IPS DF 6.9 (cell line): Measurements from ENCODE around the gene MTCH1.

ENCODE experiments used
- DNase-seq: peaks from one replicate; pipeline ENCODE4 v3.0.0-alpha.2; 2013; ENCODE audit warnings: low read depth, low spot score
- H3K27ac ChIP-seq: one replicate; pipeline ENCODE4 v1.5.1; 2013; ENCODE audit warnings: low read length, control low read depth
- H3K27me3 ChIP-seq: 2 replicates; pipeline ENCODE4 v1.6.1; 2013; ENCODE audit warnings: mild to moderate bottlenecking, low read length; ENCODE audit not compliant: control insufficient read depth, insufficient read depth
- H3K36me3 ChIP-seq: 2 replicates; pipeline ENCODE4 v1.6.1; 2013; ENCODE audit warnings: low read length; ENCODE audit not compliant: control insufficient read depth, insufficient read depth
- H3K4me1 ChIP-seq: 2 replicates; pipeline ENCODE4 v1.6.1; 2013; ENCODE audit warnings: low read length; ENCODE audit not compliant: control insufficient read depth, insufficient read depth
- H3K4me3 ChIP-seq: 2 replicates; pipeline ENCODE4 v1.5.1; 2013; ENCODE audit warnings: mild to moderate bottlenecking, low read length
- H3K9me3 ChIP-seq: 2 replicates; pipeline ENCODE4 v1.6.1; 2013; ENCODE audit warnings: low read length, inconsistent platforms; ENCODE audit not compliant: control insufficient read depth, insufficient read depth
- WGBS: extraction: QIAGEN DNeasy Blood & Tissue Kit; methylation state at CpG from one replicate; pipeline ENCODE4 v1.1.7; 2013; ENCODE audit warnings: mixed read lengths, missing lambda C conversion rate; ENCODE audit not compliant: insufficient read length, insufficient coverage; 5-methylcytosine and 5-hydroxymethylcytosine counted together

The MTCH1 gene

DNA sequence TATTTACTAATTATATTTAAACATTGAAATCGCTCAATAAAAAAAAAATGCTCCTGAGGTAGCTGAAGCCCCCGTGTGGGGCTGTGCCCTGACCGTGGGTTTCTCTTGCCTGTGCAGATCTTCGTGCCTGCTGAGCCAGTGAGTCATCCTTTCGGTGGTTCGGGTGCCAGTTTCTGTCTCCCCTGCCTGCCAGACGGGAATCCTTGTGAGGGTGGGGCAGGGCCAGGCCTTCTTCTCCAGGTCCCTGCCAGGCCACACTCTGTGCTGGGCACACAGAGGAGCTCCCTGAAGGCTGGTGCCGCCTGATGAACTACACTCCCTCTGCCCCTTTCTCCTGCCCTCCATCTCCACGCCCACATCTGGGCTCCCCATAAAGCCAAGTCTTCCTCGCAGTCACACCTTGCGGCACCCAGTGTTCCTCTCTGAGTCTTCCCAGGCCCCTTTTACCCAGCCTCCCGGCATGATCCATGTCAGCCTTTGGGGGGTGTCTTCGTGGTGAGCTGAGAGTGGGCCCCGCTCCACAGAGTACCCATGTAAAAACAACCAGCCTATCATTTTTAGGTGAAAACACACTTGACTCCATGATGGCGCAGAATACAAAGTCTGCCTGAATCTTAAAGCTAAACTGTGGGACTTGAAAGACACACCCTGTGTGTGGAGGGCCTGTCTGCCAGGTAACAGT lies 38.8 kb upstream of the MTCH1 start:
- no peak overlapping the region for H3K4me3 ChIP-seq
- DNase-seq: no peak
- H3K9me3 ChIP-seq: no peaks in the 10 kb centered on the region
- WGBS: no CpG with 5 or more reads among the region's 15 CpGs
- no peak overlapping the region for H3K27ac ChIP-seq
- no peaks in the 10 kb centered on the region for H3K36me3 ChIP-seq
- peaks cover 2% of the 10 kb centered on the region; the same call in 1 of the 2 replicates for H3K4me1 ChIP-seq
- no peaks in the 10 kb centered on the region for H3K27me3 ChIP-seq

DNA sequence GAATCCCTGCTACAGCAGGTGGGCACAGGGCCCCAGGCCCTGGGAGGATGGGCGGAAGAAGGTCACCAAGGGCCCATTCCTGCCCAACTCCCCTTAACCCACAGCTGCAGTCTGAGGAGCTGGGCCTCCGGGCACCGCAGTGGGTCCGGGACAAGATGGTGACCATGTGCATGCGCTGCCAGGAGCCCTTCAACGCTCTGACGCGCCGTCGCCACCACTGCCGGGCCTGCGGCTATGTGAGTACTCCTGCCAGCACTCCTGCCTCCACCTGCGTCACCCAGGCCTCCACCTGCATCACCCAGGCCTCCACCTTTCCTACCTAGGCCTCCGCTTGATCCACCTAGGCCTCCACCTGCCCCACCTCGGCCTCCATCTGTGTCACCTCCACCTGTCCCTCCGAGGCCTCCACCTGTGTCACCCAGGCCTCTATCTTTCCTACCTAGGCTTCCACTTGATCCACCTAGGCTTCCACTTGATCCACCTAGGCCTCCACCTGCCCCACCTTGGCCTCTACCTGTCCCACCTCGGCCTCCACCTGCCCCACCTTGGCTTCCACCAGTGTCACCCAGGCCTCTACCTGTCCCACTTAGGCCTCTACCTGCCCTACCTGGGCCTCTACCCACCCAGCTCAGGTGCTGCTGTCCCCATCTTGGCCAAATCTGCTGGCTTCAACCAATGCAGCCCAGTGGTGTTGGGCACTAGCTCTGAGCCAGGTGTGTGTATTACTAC lies 36.3 kb upstream of the MTCH1 start:
- no peaks in the 10 kb centered on the region for H3K36me3 ChIP-seq
- DNase-seq: no peak
- no CpG with 5 or more reads among the region's 17 CpGs for WGBS
- no peak overlapping the region for H3K4me3 ChIP-seq
- H3K4me1 ChIP-seq: peaks cover 2% of the 10 kb centered on the region; the same call in 1 of the 2 replicates
- H3K27me3 ChIP-seq: no peaks in the 10 kb centered on the region
- H3K9me3 ChIP-seq: no peaks in the 10 kb centered on the region
- H3K27ac ChIP-seq: no peak overlapping the region

DNA sequence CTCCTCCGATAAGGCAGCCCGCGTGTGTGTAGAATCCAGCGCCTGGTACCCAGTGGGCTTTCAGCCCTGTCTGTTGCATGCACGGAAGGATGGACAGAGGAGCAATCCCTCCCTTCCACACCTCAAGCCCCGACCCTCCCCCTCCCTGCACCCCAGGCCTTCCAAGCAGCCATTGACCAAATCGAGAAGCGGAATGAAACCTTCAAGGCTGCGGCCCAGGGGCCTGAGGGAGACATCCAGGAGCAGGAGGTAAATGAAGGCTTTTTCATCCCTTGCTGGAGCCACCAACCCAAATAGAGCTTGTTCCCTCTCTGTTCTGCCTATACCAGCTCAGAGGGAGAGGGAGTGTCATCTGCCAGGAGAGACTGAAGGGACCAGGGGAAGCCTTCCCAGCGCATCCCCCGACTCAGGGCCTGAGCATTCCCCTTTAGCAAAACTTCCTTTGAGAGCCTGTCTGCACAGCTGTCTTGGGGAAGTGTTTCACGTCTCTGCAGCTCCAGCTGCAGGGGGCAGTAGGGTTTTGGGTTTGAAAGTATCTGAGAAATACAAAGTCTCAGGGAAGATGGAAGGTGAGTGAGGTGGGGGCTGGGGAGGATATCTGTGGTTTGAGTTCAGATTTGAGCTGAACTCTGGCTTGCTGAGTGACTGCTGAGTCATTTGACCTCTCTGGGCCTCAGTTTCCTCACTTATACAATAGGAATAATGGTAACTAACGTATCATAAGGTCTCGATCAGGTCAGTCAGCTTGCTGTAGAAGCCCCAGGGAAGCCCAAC lies 35.5 kb upstream of the MTCH1 start:
- Histone ChIP-seq H3K27me3 (no peaks in the 10 kb centered on the region), H3K4me1 (peaks cover 2% of the 10 kb centered on the region; the same call in 1 of the 2 replicates), H3K27ac (no peak overlapping the region), H3K36me3 (no peaks in the 10 kb centered on the region), H3K4me3 (no peak overlapping the region), H3K9me3 (no peaks in the 10 kb centered on the region)
- no peak for DNase-seq
- WGBS: no CpG with 5 or more reads among the region's 14 CpGs

DNA sequence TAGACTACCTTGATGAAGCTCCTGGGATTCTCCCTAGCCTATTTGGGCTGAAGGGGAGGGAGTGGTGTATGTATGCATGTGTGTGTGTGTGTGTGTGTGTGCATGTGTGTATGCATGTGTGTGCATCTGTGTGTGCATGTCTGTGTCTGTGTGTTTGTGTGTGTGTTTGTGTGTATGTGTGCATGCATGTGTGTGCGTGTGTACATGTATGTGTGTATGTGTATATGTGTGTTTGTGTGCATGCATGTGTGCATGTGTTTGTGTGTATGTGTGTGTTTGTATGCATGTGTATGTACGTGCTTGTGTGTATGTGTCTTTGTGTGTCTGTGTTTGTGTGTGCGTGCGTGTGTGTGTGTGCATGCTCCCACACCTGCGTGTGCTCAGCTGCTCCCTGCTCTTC lies 34.8 kb upstream of the MTCH1 start:
- no peaks in the 10 kb centered on the region for H3K36me3 ChIP-seq
- no peak overlapping the region for H3K4me3 ChIP-seq
- WGBS: no CpG with 5 or more reads among the region's 5 CpGs
- no peaks in the 10 kb centered on the region for H3K27me3 ChIP-seq
- H3K4me1 ChIP-seq: peaks cover 2% of the 10 kb centered on the region; the same call in 1 of the 2 replicates
- H3K27ac ChIP-seq: no peak overlapping the region
- DNase-seq: no peak
- no peaks in the 10 kb centered on the region for H3K9me3 ChIP-seq

DNA sequence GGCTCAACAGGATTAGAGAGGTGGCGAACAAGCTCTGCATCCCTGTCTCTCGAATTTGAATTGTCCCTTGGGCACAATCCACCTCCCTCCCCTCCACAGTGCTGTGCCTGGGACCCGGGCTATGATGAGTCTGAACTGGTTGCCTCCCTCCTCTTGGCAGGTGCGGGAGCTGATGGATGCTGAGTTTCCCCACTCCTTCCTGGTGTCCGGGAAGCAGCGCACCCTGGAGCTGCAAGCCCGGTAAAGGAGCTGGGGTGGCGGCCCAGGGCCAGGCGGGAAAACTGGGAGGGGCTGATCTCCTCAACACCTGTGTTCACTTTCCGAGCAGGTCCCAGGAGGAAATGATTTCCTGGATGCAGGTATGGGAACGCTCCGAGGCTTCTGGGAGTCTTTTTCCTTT lies 34.4 kb upstream of the MTCH1 start:
- no peaks in the 10 kb centered on the region for H3K27me3 ChIP-seq
- no peaks in the 10 kb centered on the region for H3K36me3 ChIP-seq
- no peak overlapping the region for H3K27ac ChIP-seq
- WGBS: no CpG with 5 or more reads among the region's 12 CpGs
- H3K9me3 ChIP-seq: no peaks in the 10 kb centered on the region
- H3K4me1 ChIP-seq: peaks cover 2% of the 10 kb centered on the region; the same call in 1 of the 2 replicates
- no peak overlapping the region for H3K4me3 ChIP-seq
- no peak for DNase-seq

DNA sequence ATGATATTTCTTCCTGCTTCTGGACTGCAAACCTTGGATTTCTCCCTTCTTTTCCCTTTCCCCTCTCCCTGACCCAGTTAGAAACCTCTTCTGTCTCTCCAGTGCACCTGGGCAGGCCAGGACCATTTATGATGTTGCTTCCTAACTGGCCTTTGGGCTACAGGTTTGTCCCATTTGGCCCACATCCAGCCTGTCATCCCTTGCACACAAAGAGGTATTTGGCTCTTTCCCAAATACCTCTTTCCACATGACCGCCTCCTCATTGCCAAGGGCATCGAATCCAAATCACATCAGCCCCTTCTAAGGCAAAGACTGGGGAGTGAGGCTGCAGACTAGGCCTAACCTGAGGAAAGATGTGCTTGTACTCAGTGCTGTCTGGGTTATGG lies 33.1 kb upstream of the MTCH1 start:
- Histone ChIP-seq H3K4me1 (peaks cover 2% of the 10 kb centered on the region; the same call in 1 of the 2 replicates), H3K27ac (no peak overlapping the region), H3K27me3 (no peaks in the 10 kb centered on the region), H3K9me3 (no peaks in the 10 kb centered on the region), H3K4me3 (no peak overlapping the region), H3K36me3 (no peaks in the 10 kb centered on the region)
- no peak for DNase-seq
- no CpG with 5 or more reads among the region's 2 CpGs for WGBS

DNA sequence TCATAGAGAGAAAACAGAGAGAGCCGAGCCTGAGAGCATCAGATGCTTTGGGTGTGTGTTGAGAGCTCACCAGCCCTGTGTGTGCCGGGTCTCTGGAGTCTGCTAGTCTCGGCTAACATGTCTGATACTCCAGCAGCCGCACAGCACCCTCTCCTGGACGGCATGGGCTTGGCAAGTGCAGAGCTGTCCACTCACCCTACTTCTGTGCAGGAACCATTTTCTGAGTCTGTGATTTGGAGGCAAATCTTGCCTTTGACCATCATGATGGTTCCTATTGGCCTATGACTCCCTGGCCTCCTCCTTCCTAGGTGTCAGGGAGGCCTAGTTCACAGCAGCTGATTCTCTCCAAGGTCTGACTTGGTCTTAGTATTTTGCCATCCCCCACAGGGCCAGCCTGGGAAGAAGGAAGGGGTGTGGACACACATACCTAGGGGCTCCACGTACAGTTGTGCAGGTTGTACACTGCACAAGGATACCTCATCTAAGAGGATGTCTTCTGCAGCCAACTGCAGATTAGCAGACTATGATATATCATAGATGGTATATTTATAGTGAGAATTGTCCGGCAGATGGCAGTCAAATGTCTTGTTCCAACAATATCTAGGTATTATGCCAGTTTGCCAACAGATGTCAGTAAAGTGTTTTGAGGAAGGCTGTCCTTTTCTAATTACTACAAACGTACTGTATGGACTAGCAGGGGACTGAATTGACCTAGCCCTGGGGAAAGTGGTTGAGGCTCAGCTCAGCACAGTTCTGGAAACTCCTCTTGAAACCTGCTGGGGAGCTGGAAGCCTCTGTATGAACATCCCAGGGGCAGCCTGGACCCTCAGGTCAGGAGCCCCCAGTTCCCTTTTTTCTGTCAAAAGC lies 32.4 kb upstream of the MTCH1 start:
- WGBS: no CpG with 5 or more reads among the region's 8 CpGs
- Histone ChIP-seq H3K4me3 (no peak overlapping the region), H3K4me1 (peaks cover 2% of the 10 kb centered on the region; the same call in 1 of the 2 replicates), H3K9me3 (no peaks in the 10 kb centered on the region), H3K36me3 (no peaks in the 10 kb centered on the region), H3K27me3 (no peaks in the 10 kb centered on the region), H3K27ac (no peak overlapping the region)
- peak; percentile 88 for DNase-seq

DNA sequence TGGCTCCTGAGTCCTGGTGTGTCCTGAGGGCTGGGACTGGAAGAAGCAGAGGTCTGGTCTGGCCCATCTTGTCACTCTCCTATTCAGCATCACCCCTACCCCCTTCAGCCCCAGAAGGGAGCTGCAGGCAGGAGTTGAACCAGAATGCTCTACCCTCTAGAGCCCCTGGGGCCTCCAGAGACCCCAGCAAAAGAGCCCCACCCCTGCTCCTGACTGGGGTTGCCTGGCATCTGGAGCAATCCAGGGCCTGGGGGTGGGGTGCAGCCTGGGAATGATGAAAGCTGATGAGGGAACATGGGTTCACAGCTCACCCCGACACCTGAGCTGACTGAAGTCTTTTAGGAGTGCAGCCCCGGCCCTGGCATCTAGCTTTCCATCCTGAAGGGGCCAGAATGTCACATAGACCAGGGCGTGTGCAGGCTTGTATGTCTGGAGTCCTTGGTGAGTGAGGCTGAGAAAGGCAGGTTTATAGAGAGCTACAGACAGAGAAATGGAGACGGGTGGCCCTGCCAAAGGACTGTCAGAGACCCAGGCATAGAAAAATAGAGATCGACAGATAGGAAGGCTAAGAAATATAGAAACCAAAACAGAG lies 31.7 kb upstream of the MTCH1 start:
- Histone ChIP-seq H3K4me3 (no peak overlapping the region), H3K27me3 (no peaks in the 10 kb centered on the region), H3K27ac (no peak overlapping the region), H3K9me3 (no peaks in the 10 kb centered on the region), H3K4me1 (peaks cover 2% of the 10 kb centered on the region; the same call in 1 of the 2 replicates), H3K36me3 (no peaks in the 10 kb centered on the region)
- no CpG with 5 or more reads among the region's 5 CpGs for WGBS
- DNase-seq: no peak

DNA sequence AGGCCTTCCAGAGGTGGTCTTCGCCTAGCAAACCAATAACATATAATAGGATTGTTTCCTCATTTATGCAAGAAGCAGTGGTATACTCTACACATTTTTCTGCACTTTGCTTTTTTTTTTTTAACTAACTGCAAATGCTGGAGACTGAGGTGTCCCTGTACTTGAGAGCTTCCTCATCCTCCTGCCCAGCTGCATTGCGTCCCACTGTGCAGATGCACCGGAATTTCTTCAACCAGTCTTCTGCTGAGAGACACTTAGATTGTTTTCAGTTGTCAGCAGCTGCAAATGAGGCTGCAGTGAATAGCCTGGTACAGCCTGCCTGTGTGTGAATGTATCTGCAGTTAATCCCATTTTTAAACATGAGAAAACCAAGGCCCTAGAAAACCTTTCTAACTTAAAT lies 31.0 kb upstream of the MTCH1 start:
- Histone ChIP-seq H3K27me3 (no peaks in the 10 kb centered on the region), H3K4me3 (no peak overlapping the region), H3K9me3 (no peaks in the 10 kb centered on the region), H3K4me1 (peaks cover 2% of the 10 kb centered on the region; the same call in 1 of the 2 replicates), H3K27ac (no peak overlapping the region), H3K36me3 (no peaks in the 10 kb centered on the region)
- WGBS: no CpG with 5 or more reads among the region's 3 CpGs
- DNase-seq: no peak
